ENCODE measurements around the gene SORCS1.

GRCh38 chr10:107033799-107034422 lies 130.6 kb downstream of the SORCS1 start:
- no peak for TF ChIP-seq CTCF (IDR thresholded peaks at IDR 0.05; ENCODE audit: low read length)
- TF ChIP-seq EZH2 (optimal IDR thresholded peaks at IDR 0.05; ENCODE audit: low read depth, low read length) = no peak
